Activated B cell treated with CpG ODN at 0.5 μM for 24 hours (primary cell): Measurements from ENCODE around the gene GNAZ. TPM values are rescaled to one million over a fixed set of nuclear protein-coding genes. Genes with fewer than 3 reads are reported as not detected.

Experiments used
- ATAC-seq: fragments of 200-7000 bp; cut with Tn5 transposase; one replicate; pipeline ENCODE4 v1.10.0; 2021; ENCODE audit warnings: low read depth, mild to moderate bottlenecking, moderate library complexity
- CTCF ChIA-PET: fragments of 350-600 bp; sonication (Branson Sonifier 250); formaldehyde crosslinking; loops from one replicate; lab custom pipeline; 2021; ENCODE audit warnings: antibody characterized with exemption; lab: Charles Lee
- POLR2A ChIA-PET: fragments of 350-600 bp; sonication (Branson Sonifier 250); formaldehyde crosslinking; loops from one replicate; lab custom pipeline; 2021; ENCODE audit warnings: antibody characterized with exemption; lab: Charles Lee
- DNase-seq: peaks from one replicate; pipeline ENCODE4 v3.0.0; 2022
- H3K27ac Mint-ChIP-seq: one replicate; pipeline ENCODE4 v1.8.0; 2020; ENCODE audit warnings: mixed read lengths
- H3K27me3 Mint-ChIP-seq: one replicate; pipeline ENCODE4 v1.8.0; 2021; ENCODE audit warnings: mixed read lengths
- H3K36me3 Mint-ChIP-seq: one replicate; pipeline ENCODE4 v1.8.0; 2021; ENCODE audit warnings: low read depth, mixed read lengths
- H3K4me1 Mint-ChIP-seq: one replicate; pipeline ENCODE4 v1.8.0; 2021; ENCODE audit warnings: mixed read lengths
- H3K4me3 Mint-ChIP-seq: one replicate; pipeline ENCODE4 v1.8.0; 2020; ENCODE audit warnings: mild to moderate bottlenecking, mixed read lengths
- H3K9me3 Mint-ChIP-seq: one replicate; pipeline ENCODE4 v1.8.0; 2020; ENCODE audit warnings: mixed read lengths
- CTCF ChIP-seq: fragments of 200-600 bp; IDR thresholded peaks from one replicate; pipeline ENCODE4 v1.8.0; 2022; ENCODE audit warnings: antibody characterized with exemption, mild to moderate bottlenecking
- intact Hi-C: fragments of 100-400 bp; cut with micrococcal nuclease; formaldehyde crosslinking; loops from one replicate; pipeline ENCODE4 v1.15.1; 2024
- total RNA-seq: library from RNA; stranded (reverse); gene quantifications from 2 replicates; pipeline ENCODE4 v1.2.3, GENCODE V29; 2022

Gene GNAZ
- total RNA-seq, 1 donor from 2014 or later: 12.2 TPM

GRCh38 chr22:23086787-23087186 is 16.5 kb downstream of the GNAZ start:
- Mint-ChIP-seq H3K4me1 (peaks cover 30% of the 10 kb centered on the region), H3K4me3 (no peak overlapping the region), H3K36me3 (no peaks in the 10 kb centered on the region), H3K27ac (no peak overlapping the region), H3K9me3 (no peaks in the 10 kb centered on the region), H3K27me3 (no peaks in the 10 kb centered on the region)
- intact Hi-C loops: no loop called here
- CTCF ChIA-PET: no interaction called here
- no peak for DNase-seq
- no peak for ATAC-seq
- POLR2A ChIA-PET: no interaction called here
- TF ChIP-seq CTCF: no peak

GRCh38 chr22:23088199-23088604 is 17.9 kb downstream of the GNAZ start:
- POLR2A ChIA-PET: no interaction called here
- Mint-ChIP-seq H3K36me3 (no peaks in the 10 kb centered on the region), H3K27me3 (no peaks in the 10 kb centered on the region), H3K9me3 (no peaks in the 10 kb centered on the region), H3K4me3 (no peak overlapping the region), H3K4me1 (peaks cover 28% of the 10 kb centered on the region), H3K27ac (no peak overlapping the region)
- DNase-seq: no peak
- CTCF ChIA-PET: no interaction called here
- ATAC-seq: no peak
- intact Hi-C loops: no loop called here
- no peak for TF ChIP-seq CTCF

GRCh38 chr22:23089010-23089409 is 18.7 kb downstream of the GNAZ start:
- DNase-seq (no peak), ATAC-seq (no peak)
- Mint-ChIP-seq H3K4me3 (no peak overlapping the region), H3K27ac (no peak overlapping the region), H3K36me3 (no peaks in the 10 kb centered on the region), H3K9me3 (no peaks in the 10 kb centered on the region), H3K27me3 (no peaks in the 10 kb centered on the region), H3K4me1 (peaks cover 28% of the 10 kb centered on the region)
- ChIA-PET POLR2A (interaction anchor here (0.5 kb wide), 1 partner anchor 52 kb away, joined by 6 read pairs; no protein-coding TSS in a partner anchor), CTCF (no interaction called here)
- intact Hi-C loops: no loop called here
- no peak for TF ChIP-seq CTCF

GRCh38 chr22:23089633-23090456 is 19.5 kb downstream of the GNAZ start:
- intact Hi-C loops: no loop called here
- POLR2A ChIA-PET: no interaction called here
- no peak for ATAC-seq
- H3K4me1 Mint-ChIP-seq: peaks cover 28% of the 10 kb centered on the region
- CTCF ChIA-PET: no interaction called here
- H3K27ac Mint-ChIP-seq: no peak overlapping the region
- no peak overlapping the region for H3K4me3 Mint-ChIP-seq
- TF ChIP-seq CTCF: no peak
- no peak for DNase-seq
- no peaks in the 10 kb centered on the region for H3K36me3 Mint-ChIP-seq
- no peaks in the 10 kb centered on the region for H3K27me3 Mint-ChIP-seq
- H3K9me3 Mint-ChIP-seq: no peaks in the 10 kb centered on the region

GRCh38 chr22:23090457-23090835 is 20.1 kb downstream of the GNAZ start:
- Mint-ChIP-seq H3K36me3 (no peaks in the 10 kb centered on the region), H3K9me3 (no peaks in the 10 kb centered on the region), H3K27ac (no peak overlapping the region), H3K27me3 (no peaks in the 10 kb centered on the region), H3K4me3 (no peak overlapping the region), H3K4me1 (peaks cover 28% of the 10 kb centered on the region)
- DNase-seq (no peak), ATAC-seq (no peak)
- intact Hi-C loops: no loop called here
- ChIA-PET POLR2A (no interaction called here), CTCF (no interaction called here)
- no peak for TF ChIP-seq CTCF
